Mucosa of rectum (tissue), 2 donors: ENCODE data around the gene ST8SIA5.

ENCODE experiments used
- H3K27ac ChIP-seq, 2 donors: one replicate each; pipeline ENCODE4 v1.7.0; 2013; ENCODE audit warnings: inconsistent platforms in 2 of 2, low read depth in 2 of 2, low read length in 2 of 2
- H3K27me3 ChIP-seq, 2 donors: one replicate each; pipeline ENCODE4 v1.7.0; 2013; ENCODE audit warnings: low read length in 2 of 2; ENCODE audit not compliant: control insufficient read depth in 2 of 2, insufficient read depth in 2 of 2
- H3K36me3 ChIP-seq, 2 donors: one replicate each; pipeline ENCODE4 v1.7.0; 2013; ENCODE audit warnings: low read length in 2 of 2; ENCODE audit not compliant: control insufficient read depth in 2 of 2, insufficient read depth in 2 of 2
- H3K4me1 ChIP-seq, 2 donors: one replicate each; pipeline ENCODE4 v1.7.0; 2013; ENCODE audit warnings: low read length in 2 of 2, mild to moderate bottlenecking in 1 of 2; ENCODE audit not compliant: control insufficient read depth in 2 of 2, insufficient read depth in 2 of 2
- H3K4me3 ChIP-seq, 2 donors: one replicate each; pipeline ENCODE4 v1.7.0; 2013; ENCODE audit warnings: low read length in 2 of 2
- H3K9ac ChIP-seq, 2 donors: one replicate each; pipeline ENCODE4 v1.7.0; 2013; ENCODE audit warnings: low read length in 2 of 2, low read depth in 1 of 2, mild to moderate bottlenecking in 1 of 2
- H3K9me3 ChIP-seq, 2 donors: one replicate each; pipeline ENCODE4 v1.7.0; 2013; ENCODE audit warnings: low read length in 2 of 2; ENCODE audit not compliant: control insufficient read depth in 2 of 2
- donor health status: healthy.
- donor health status: Normal muscosa, but diverticular disease.

ST8SIA5 gene

GRCh38 chr18:46716827-46717226 is 40.0 kb downstream of the ST8SIA5 start:
- Histone ChIP-seq H3K9ac (no peak overlapping the region), H3K36me3 (no peaks in the 10 kb centered on the region), H3K4me1 (no peaks in the 10 kb centered on the region), H3K27ac (no peak overlapping the region), H3K27me3 (no peaks in the 10 kb centered on the region), H3K4me3 (no peak overlapping the region), H3K9me3 (no peaks in the 10 kb centered on the region)

DNA sequence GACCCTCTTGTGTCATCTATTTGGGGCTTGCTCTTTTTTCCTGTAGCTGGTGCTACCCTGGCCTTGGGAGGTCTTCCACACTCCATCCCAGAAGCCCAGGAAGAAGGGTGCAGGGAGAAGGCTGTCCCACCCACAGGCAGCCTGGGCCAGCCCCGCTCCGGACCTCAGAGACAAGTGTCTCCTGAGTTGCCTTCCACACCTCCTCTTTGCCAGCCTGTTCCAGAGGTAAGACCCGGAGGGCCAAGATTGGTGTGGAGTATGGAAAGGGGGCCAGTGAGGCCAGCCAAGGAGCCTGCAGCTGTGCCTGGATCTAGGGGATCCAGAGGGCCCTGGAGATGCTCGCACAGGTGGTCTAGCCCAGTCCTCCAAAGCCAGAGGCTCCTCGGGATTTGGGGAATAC is 40.5 kb downstream of the ST8SIA5 start:
- Histone ChIP-seq H3K27ac (no peak overlapping the region), H3K9me3 (no peaks in the 10 kb centered on the region), H3K9ac (no peak overlapping the region), H3K4me1 (no peaks in the 10 kb centered on the region), H3K36me3 (no peaks in the 10 kb centered on the region), H3K4me3 (no peak overlapping the region), H3K27me3 (no peaks in the 10 kb centered on the region)

DNA sequence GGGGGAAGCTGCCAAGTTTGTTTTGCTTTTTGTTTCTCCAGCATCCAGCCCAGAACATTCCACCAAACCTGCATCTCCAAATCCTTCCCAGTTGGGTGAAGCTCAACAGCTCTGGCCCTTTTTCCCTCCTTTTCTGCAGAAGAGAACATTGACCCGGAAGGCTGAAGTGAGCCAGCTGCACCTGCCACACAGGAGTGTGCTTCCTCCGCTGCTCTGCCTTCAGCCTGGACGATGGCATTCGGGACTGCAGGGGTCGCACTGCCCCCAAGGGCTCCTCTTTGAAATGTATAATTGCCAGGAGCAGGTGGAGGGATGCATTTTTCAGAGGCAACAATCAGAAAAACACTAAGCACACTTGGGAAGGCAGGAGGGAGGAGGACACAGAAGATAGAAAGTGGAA is 41.8 kb downstream of the ST8SIA5 start:
- H3K27me3 ChIP-seq = no peaks in the 10 kb centered on the region
- no peak overlapping the region for H3K27ac ChIP-seq
- no peak overlapping the region for H3K4me3 ChIP-seq
- no peaks in the 10 kb centered on the region for H3K4me1 ChIP-seq
- no peak overlapping the region for H3K9ac ChIP-seq
- no peaks in the 10 kb centered on the region for H3K36me3 ChIP-seq
- H3K9me3 ChIP-seq = no peaks in the 10 kb centered on the region

DNA sequence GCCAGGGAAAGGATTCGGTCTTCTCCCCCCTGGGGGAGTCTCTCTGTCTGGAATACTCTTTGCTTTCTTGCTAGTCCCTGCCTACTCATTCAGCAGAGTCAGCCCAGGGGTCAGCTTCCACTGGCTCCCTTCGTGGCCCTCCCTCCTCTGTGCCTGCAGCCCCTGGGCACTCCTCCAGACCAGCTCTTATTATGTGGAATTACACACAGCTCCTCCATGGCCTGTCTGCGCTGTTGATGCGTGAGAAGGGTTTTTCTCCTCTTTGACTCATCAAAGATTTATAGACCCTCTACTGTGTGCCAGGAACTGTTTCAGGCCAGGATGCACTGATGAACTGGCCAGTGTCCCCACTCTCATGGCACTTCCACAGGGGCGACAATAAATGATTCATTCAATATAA is 44.4 kb downstream of the ST8SIA5 start:
- Histone ChIP-seq H3K9ac (no peak overlapping the region), H3K27ac (no peak overlapping the region), H3K4me3 (no peak overlapping the region), H3K9me3 (no peaks in the 10 kb centered on the region), H3K36me3 (no peaks in the 10 kb centered on the region), H3K27me3 (no peaks in the 10 kb centered on the region), H3K4me1 (no peaks in the 10 kb centered on the region)

DNA sequence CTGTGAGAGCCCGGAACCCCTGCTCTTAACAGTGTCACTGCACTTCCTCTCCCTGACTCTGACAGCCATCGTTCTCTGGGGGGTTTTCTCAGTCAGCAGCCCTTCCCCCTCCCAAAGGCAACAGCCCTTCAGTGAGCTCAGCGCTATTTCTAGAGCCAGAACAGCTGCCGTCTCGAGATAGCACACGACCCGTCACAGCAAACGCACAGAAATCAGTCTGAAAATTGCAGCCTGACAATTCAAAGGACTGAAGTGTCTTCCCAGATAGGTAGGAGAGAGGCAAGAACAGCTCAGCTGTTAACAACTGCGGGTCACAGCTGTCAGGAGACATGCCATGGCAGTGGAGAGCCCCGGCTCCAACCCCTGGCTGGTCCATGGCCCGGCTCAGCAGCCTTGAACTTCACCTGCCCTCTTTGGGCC is 45.4 kb downstream of the ST8SIA5 start:
- H3K36me3 ChIP-seq = no peaks in the 10 kb centered on the region
- no peak overlapping the region for H3K4me3 ChIP-seq
- no peak overlapping the region for H3K9ac ChIP-seq
- H3K27ac ChIP-seq = no peak overlapping the region
- no peaks in the 10 kb centered on the region for H3K9me3 ChIP-seq
- H3K27me3 ChIP-seq = no peaks in the 10 kb centered on the region
- no peaks in the 10 kb centered on the region for H3K4me1 ChIP-seq

DNA sequence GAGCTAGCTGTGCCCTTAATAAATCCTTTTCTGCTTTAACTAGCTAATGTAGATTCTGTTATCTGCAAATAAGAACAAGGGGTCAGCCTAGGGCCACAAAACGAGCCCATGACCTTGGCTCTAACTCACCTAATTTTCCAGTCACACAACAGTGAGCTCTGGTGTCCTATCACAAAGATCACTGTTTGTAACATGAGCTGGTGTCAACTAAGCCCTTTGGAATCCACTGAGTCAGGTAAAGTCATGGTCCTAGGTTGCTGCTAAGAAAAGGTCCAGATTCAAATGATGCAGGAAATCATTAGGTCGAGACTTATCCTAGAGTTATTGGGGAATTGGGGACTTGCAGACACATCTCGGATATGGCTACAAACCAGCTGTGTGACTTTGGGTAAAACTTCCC is 49.9 kb downstream of the ST8SIA5 start:
- Histone ChIP-seq H3K36me3 (no peaks in the 10 kb centered on the region), H3K4me1 (no peaks in the 10 kb centered on the region), H3K9me3 (no peaks in the 10 kb centered on the region), H3K27me3 (no peaks in the 10 kb centered on the region), H3K27ac (no peak overlapping the region), H3K4me3 (no peak overlapping the region), H3K9ac (no peak overlapping the region)

- H3K9ac ChIP-seq = no peak overlapping the region
- H3K36me3 ChIP-seq = no peaks in the 10 kb centered on the region
- H3K9me3 ChIP-seq = no peaks in the 10 kb centered on the region
- H3K4me3 ChIP-seq = no peak overlapping the region
- no peaks in the 10 kb centered on the region for H3K4me1 ChIP-seq
- H3K27ac ChIP-seq = no peak overlapping the region
- no peaks in the 10 kb centered on the region for H3K27me3 ChIP-seq
These were observed 51.3 kb downstream of the ST8SIA5 start for GRCh38 chr18:46705521-46705920.

DNA sequence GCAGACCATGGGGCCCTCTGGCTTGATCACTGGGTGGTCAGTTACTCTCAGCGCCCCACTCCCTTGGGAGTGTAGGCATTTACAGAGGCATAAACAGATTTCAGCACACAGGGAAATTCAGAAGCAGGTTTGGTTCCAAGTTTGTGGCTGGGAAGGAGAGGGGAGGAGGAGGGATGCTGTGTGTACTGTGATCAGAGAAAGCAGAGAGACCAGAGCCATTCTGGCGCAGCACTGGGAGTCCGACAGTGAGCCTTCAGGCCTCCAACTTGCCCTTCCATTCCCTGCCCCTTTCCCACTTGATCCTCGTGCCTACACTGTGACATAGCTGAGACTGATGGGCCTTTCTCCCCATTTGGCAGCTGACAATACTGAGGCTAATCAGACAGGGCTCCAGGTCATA is 52.0 kb downstream of the ST8SIA5 start:
- H3K4me3 ChIP-seq = no peak overlapping the region
- no peaks in the 10 kb centered on the region for H3K27me3 ChIP-seq
- H3K36me3 ChIP-seq = no peaks in the 10 kb centered on the region
- H3K9me3 ChIP-seq = no peaks in the 10 kb centered on the region
- no peak overlapping the region for H3K9ac ChIP-seq
- no peaks in the 10 kb centered on the region for H3K4me1 ChIP-seq
- H3K27ac ChIP-seq = no peak overlapping the region

- H3K4me1 ChIP-seq = no peaks in the 10 kb centered on the region
- H3K9ac ChIP-seq = no peak overlapping the region
- no peaks in the 10 kb centered on the region for H3K9me3 ChIP-seq
- no peak overlapping the region for H3K4me3 ChIP-seq
- no peaks in the 10 kb centered on the region for H3K27me3 ChIP-seq
- no peaks in the 10 kb centered on the region for H3K36me3 ChIP-seq
- no peak overlapping the region for H3K27ac ChIP-seq
These were observed 52.7 kb downstream of the ST8SIA5 start for GRCh38 chr18:46704189-46704588.

DNA sequence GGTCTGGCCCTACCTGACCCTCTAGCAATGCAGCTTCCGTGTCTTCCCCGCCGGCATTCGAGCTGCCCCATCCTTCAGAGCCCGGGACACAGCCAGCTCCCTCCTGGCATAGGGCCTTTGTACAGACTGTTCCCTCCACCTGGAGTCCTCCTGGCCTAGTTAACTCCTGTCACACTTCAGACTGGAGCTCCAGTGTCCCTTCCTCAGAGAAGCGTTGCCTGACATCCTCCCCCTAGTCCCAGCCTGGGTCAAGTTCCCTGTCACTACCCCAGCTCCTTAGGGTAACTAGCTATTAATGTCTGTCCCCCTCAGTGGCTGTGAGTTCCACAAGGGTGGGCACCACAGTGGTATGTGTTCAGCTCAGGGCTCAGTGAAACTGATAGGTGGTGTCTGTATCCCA is 54.4 kb downstream of the ST8SIA5 start:
- Histone ChIP-seq H3K9me3 (no peaks in the 10 kb centered on the region), H3K4me3 (no peak overlapping the region), H3K27ac (no peak overlapping the region), H3K4me1 (no peaks in the 10 kb centered on the region), H3K36me3 (no peaks in the 10 kb centered on the region), H3K9ac (no peak overlapping the region), H3K27me3 (no peaks in the 10 kb centered on the region)
